ENCODE data around the gene CBL. TPM values are rescaled to one million over a fixed set of nuclear protein-coding genes. Genes with fewer than 3 reads are reported as not detected.

Gene CBL
- polyA plus RNA-seq, 1 of the 3 experiments (the other 2 are of a cell fraction), result 9.5 TPM

DNA sequence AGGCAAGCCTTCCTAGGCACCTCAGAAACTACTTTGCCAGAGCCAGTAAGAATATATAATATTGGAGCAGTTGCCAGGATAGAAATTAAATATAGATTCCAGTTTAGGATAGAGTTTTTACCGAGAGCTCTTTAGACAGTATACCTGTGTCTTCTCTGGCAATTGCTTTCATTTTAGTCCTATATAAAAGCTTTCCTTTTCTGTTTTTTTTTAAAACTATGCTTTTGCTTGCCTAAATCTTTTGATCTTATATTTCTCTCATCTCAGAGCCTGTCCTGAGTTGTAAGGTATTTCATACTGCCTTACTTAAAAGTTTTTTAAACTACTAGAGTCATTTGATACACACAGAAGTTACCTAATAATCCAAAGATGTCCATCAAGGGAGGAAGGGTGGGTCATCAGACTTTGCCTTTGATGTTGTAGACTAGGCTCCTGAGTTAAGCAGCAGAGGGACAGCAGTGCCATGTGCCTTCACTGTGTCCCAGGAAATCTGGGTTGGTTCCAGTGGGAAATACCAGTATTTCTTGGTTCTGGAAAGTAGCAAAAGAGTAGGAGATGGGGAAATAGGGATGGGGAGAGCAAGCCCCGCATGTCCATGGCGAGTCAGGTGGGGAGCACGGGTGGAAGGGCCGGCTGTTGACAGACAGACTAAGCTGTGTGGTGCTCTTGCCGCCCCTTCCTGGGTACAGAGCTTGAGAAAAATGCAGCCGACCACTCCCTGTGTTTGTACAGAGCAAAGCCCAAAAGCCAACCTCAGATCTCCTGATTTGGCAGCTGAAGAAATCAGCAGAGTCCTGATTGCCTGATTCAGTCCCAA, 99.6 kb downstream of the CBL start:
- WGBS (ENCODE audit: low lambda C conversion rate), result 94% methylated on average over 5 of the region's 7 CpGs
- Histone ChIP-seq H4K20me1 (ENCODE audit: insufficient read depth) (no peaks in the 10 kb centered on the region), H3K27me3 (ENCODE audit: insufficient read depth) (no peaks in the 10 kb centered on the region), H3K36me3 (replicated peaks in 1 of 2; ENCODE audit: control insufficient read depth in 1 of 2, insufficient read depth in 2 of 2, low read length in 1 of 2) (peaks cover 27 to 63% of the 10 kb centered on the region in 2 experiments), H2AFZ (ENCODE audit: low read depth) (no peak overlapping the region), H3K9ac (no peak overlapping the region), H3K4me3 (ENCODE audit: low read depth in 2 of 2, low read length in 1 of 2) (no peak overlapping the region), H3K27ac (ENCODE audit: low read depth in 2 of 2, low read length in 1 of 2) (no peak overlapping the region), H3K9me2 (no peaks in the 10 kb centered on the region), H3K79me2 (ENCODE audit: insufficient read depth) (no peaks in the 10 kb centered on the region), H3F3A (replicated peaks; ENCODE audit: insufficient read depth) (peaks cover 15% of the 10 kb centered on the region), H3K4me2 (no peak overlapping the region), H3K4me1 (ENCODE audit: control insufficient read depth in 1 of 2, insufficient read depth in 2 of 2, low read depth in 1 of 2, low read length in 1 of 2) (no peaks in the 10 kb centered on the region), H3K9me3 (no peaks in the 10 kb centered on the region)
- POLR2A ChIA-PET, result no interaction called here
- no peak for DNase-seq
- TF ChIP-seq ELF1 (IDR thresholded peaks at IDR 0.05) (no peak), NFIC (IDR thresholded peaks at IDR 0.05; ENCODE audit: borderline replicate concordance) (no peak), CHD2 (IDR thresholded peaks at IDR 0.05; ENCODE audit: low read length, partially characterized antibody) (no peak), FOSL2 (IDR thresholded peaks at IDR 0.05; ENCODE audit: borderline replicate concordance, low read depth) (no peak), TEAD4 (IDR thresholded peaks at IDR 0.05; ENCODE audit: borderline replicate concordance, insufficient read depth) (no peak), POLR2AphosphoS5 (IDR thresholded peaks at IDR 0.05; ENCODE audit: low read depth, low read length) (no peak), EP300 (IDR thresholded peaks at IDR 0.05; ENCODE audit: borderline replicate concordance in 1 of 2, low read depth in 1 of 2, low read length in 1 of 2) (no peak), TCF12 (IDR thresholded peaks at IDR 0.05) (no peak), RFX5 (IDR thresholded peaks at IDR 0.05; ENCODE audit: low read length) (no peak), RAD21 (IDR thresholded peaks at IDR 0.05; ENCODE audit: low read length) (no peak), GABPA (IDR thresholded peaks at IDR 0.05; ENCODE audit: low read depth) (no peak), SIN3A (IDR thresholded peaks at IDR 0.05; ENCODE audit: borderline replicate concordance, low read depth, low read length) (no peak), FOXM1 (IDR thresholded peaks at IDR 0.05; ENCODE audit: low read depth) (no peak)
- TF ChIP-seq, protein P1, sequence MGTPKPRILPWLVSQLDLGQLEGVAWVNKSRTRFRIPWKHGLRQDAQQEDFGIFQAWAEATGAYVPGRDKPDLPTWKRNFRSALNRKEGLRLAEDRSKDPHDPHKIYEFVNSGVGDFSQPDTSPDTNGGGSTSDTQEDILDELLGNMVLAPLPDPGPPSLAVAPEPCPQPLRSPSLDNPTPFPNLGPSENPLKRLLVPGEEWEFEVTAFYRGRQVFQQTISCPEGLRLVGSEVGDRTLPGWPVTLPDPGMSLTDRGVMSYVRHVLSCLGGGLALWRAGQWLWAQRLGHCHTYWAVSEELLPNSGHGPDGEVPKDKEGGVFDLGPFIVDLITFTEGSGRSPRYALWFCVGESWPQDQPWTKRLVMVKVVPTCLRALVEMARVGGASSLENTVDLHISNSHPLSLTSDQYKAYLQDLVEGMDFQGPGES (IDR thresholded peaks at IDR 0.05; ENCODE audit: low read depth, low read length), result no peak
- CTCF ChIA-PET, result interaction anchor here (0.6 to 2.4 kb wide), 7 partner anchors 11 to 137 kb away, joined by 3 to 11 read pairs (median 5); partner anchors contain the start of gene MCAM

DNA sequence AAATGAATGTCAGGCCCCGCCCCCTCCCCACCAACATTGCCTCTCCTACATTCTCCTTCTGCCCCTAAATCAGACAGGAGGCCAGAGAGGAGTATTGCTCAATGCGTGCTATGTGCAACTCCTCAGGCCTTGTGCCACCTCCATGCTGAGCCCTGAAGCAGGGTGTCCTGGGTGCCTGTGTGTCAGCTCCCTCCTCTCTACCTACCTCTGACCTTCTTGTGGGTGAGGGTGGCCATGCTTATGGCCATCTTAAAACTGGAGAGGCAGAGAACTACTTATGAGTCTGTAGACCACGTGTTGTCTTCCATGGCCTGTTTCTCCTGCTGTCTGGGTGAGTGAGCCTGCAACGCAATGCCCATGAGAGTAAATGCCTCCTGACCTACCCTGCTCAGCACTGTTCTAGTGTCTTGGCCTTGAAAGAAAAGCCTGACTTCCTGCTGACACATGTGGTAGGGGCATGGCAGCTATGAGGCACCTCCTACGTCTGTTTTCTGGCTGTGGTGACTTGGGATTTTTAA, 100.3 kb downstream of the CBL start:
- Histone ChIP-seq H3K4me1 (ENCODE audit: control insufficient read depth in 1 of 2, insufficient read depth in 2 of 2, low read depth in 1 of 2, low read length in 1 of 2) (no peaks in the 10 kb centered on the region), H3F3A (replicated peaks; ENCODE audit: insufficient read depth) (peaks cover 15% of the 10 kb centered on the region), H2AFZ (ENCODE audit: low read depth) (no peak overlapping the region), H4K20me1 (ENCODE audit: insufficient read depth) (no peaks in the 10 kb centered on the region), H3K27ac (ENCODE audit: low read depth in 2 of 2, low read length in 1 of 2) (no peak overlapping the region; a peak in 1 of 4 replicates), H3K27me3 (ENCODE audit: insufficient read depth) (no peaks in the 10 kb centered on the region), H3K9me2 (no peaks in the 10 kb centered on the region), H3K4me2 (no peak overlapping the region), H3K79me2 (ENCODE audit: insufficient read depth) (no peaks in the 10 kb centered on the region), H3K4me3 (ENCODE audit: low read depth in 2 of 2, low read length in 1 of 2) (no peak overlapping the region), H3K9ac (no peak overlapping the region), H3K9me3 (no peaks in the 10 kb centered on the region), H3K36me3 (replicated peaks in 1 of 2; ENCODE audit: control insufficient read depth in 1 of 2, insufficient read depth in 2 of 2, low read length in 1 of 2) (peaks cover 23 to 56% of the 10 kb centered on the region in 2 experiments)
- WGBS (ENCODE audit: low lambda C conversion rate), result 94% methylated on average over 5 of the region's 5 CpGs
- ChIA-PET CTCF (interaction anchor here (0.8 to 2.4 kb wide), 6 partner anchors 11 to 101 kb away, joined by 3 to 11 read pairs (median 6); partner anchors contain the start of gene MCAM), POLR2A (no interaction called here)
- no peak for DNase-seq
- TF ChIP-seq MEF2A (IDR thresholded peaks at IDR 0.05; ENCODE audit: borderline replicate concordance, low read depth) (no peak), RAD21 (IDR thresholded peaks at IDR 0.05; ENCODE audit: low read length) (no peak), POLR2AphosphoS5 (IDR thresholded peaks at IDR 0.05; ENCODE audit: low read depth, low read length) (no peak), EP300 (IDR thresholded peaks at IDR 0.05; ENCODE audit: borderline replicate concordance in 1 of 2, low read depth in 1 of 2, low read length in 1 of 2) (no peak), FOXJ3 (CRISPR knock-in tag; IDR thresholded peaks at IDR 0.05) (no peak), SIN3A (IDR thresholded peaks at IDR 0.05; ENCODE audit: borderline replicate concordance, low read depth, low read length) (no peak), SMC3 (IDR thresholded peaks at IDR 0.05; ENCODE audit: low read depth, low read length) (no peak), TCF12 (IDR thresholded peaks at IDR 0.05) (no peak)
- TF ChIP-seq, protein P2, sequence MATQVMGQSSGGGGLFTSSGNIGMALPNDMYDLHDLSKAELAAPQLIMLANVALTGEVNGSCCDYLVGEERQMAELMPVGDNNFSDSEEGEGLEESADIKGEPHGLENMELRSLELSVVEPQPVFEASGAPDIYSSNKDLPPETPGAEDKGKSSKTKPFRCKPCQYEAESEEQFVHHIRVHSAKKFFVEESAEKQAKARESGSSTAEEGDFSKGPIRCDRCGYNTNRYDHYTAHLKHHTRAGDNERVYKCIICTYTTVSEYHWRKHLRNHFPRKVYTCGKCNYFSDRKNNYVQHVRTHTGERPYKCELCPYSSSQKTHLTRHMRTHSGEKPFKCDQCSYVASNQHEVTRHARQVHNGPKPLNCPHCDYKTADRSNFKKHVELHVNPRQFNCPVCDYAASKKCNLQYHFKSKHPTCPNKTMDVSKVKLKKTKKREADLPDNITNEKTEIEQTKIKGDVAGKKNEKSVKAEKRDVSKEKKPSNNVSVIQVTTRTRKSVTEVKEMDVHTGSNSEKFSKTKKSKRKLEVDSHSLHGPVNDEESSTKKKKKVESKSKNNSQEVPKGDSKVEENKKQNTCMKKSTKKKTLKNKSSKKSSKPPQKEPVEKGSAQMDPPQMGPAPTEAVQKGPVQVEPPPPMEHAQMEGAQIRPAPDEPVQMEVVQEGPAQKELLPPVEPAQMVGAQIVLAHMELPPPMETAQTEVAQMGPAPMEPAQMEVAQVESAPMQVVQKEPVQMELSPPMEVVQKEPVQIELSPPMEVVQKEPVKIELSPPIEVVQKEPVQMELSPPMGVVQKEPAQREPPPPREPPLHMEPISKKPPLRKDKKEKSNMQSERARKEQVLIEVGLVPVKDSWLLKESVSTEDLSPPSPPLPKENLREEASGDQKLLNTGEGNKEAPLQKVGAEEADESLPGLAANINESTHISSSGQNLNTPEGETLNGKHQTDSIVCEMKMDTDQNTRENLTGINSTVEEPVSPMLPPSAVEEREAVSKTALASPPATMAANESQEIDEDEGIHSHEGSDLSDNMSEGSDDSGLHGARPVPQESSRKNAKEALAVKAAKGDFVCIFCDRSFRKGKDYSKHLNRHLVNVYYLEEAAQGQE (IDR thresholded peaks at IDR 0.05; ENCODE audit: low read depth, low read length), result no peak
- TF ChIP-seq, protein P1 (IDR thresholded peaks at IDR 0.05; ENCODE audit: low read depth, low read length), result no peak
